GM12874 (cell line): ENCODE data around the gene GBP4.

Source experiments
- CTCF ChIP-seq: IDR thresholded peaks from 2 replicates; pipeline ENCODE4 v1.5.1; 2011; ENCODE audit warnings: low read depth, mild to moderate bottlenecking, control low read depth, low read length, moderate library complexity; ENCODE audit not compliant: insufficient read depth

Gene GBP4

GRCh38 chr1:89146721-89147120, 52.0 kb downstream of the GBP4 start:
- TF ChIP-seq CTCF, result no peak

- no peak for TF ChIP-seq CTCF
Measured at GRCh38 chr1:89143484-89143883, 55.3 kb downstream of the GBP4 start.

DNA sequence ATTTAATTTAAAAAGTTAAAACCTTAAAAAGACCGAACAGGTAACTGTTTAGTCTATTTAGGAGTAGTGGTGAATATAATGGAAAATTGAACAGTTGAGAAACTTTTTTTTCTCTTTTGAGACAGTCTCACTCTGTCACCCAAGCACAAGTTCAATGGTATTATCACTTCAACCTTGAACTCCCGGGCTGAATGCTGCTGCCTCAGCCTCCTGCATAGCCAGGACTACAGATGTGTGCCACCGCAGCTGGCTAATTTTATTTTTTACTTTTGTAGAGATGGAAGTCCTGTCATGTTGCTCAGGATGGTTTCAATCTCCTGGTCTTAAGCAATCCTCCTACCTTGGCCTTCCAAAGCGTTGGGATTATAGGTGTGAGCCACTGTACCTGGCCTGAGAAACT, 56.6 kb downstream of the GBP4 start:
- no peak for TF ChIP-seq CTCF

DNA sequence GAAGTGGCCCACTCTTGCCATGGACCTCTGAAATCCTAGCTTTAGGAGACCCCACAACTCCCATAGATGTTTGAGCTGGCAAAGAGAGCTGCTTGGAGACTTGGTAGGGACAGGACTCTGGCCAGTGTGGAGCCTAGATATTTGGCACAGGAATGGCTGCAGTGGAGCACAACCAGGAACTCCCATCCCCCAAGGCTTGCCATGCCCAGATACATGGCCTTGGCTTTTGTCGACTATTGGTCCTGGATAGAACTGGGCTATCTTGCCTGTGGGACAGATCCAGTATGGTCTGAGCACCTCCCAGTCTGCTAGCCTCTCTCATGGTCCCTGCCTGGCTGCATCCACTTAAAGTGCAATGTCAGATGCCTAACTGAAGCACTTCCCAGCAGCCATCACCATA, 65.0 kb downstream of the GBP4 start:
- no peak for TF ChIP-seq CTCF
